ENCODE results near the gene SFSWAP. TPM values are rescaled to one million over a fixed set of nuclear protein-coding genes. Genes with fewer than 3 reads are reported as not detected.

The SFSWAP gene
- total and polyA plus RNA-seq, 2 of the 8 experiments (the other 6 are each of a cell fraction or from before 2014, with no cell fraction given), result 36.5 to 49.5 TPM

DNA sequence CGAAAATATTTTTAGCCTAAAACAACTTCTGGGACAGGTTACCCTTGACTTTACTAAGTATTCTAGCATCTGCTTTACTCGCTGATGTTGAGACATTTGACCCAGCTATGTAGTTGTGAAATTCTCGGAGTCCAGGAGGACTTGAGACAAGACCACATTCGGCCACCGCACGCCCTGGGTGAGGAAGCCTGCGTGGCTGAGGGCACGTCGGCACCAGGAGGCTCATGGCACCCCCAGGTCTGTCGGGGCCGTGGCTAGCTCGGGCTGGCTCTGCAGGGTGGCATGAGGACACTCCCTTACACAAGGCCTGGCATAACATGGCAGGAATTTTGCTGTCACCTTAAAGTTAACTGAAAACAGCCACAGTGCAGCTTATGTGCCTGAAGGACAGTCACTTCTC is 59.2 kb downstream of the SFSWAP start:
- no peak overlapping the region for H3K9ac ChIP-seq (replicated peaks in 1 of 4; ENCODE audit: extremely low read depth in 1 of 4, low read depth in 3 of 4, low read length in 3 of 4)
- H4K20me1 ChIP-seq (replicated peaks in 1 of 2; ENCODE audit: control insufficient read depth in 1 of 2, insufficient read depth in 2 of 2, low read length in 2 of 2), result no peaks in the 10 kb centered on the region
- H3K27me3 ChIP-seq (replicated peaks in 1 of 4; ENCODE audit: control insufficient read depth in 3 of 4, extremely low read depth in 1 of 4, insufficient read depth in 3 of 4, low read length in 3 of 4), result no peaks in the 10 kb centered on the region
- H3K9me3 ChIP-seq (ENCODE audit: insufficient read depth in 2 of 2, low read depth in 1 of 2, low read length in 1 of 2), result no peaks in the 10 kb centered on the region
- no peak overlapping the region for H2AFZ ChIP-seq (ENCODE audit: low read length)
- H3K36me3 ChIP-seq (ENCODE audit: control insufficient read depth in 2 of 4, insufficient read depth in 4 of 4, low read length in 3 of 4), result peaks cover 4 to 29% (median 19%) of the 10 kb centered on the region in 4 experiments; a peak in 7 of 8 replicates
- FAIRE-seq (no peak), DNase-seq (ENCODE audit: low read depth in 1 of 2, low spot score in 2 of 2) (no peak)
- H4K5ac ChIP-seq (ENCODE audit: insufficient read length, low read depth, low read length), result no peak overlapping the region
- no peak overlapping the region for H3K23ac ChIP-seq (ENCODE audit: insufficient read length)
- no peak overlapping the region for H3K4me3 ChIP-seq (ENCODE audit: extremely low read depth in 1 of 4, insufficient read depth in 2 of 4, low read depth in 3 of 4, low read length in 4 of 4)
- CTCF ChIA-PET (ENCODE audit: partially characterized antibody), result interaction anchor here (1.9 kb wide), 1 partner anchor 15 kb away, joined by 6 read pairs; no protein-coding TSS in a partner anchor
- no peak overlapping the region for H3K56ac ChIP-seq (replicated peaks; ENCODE audit: insufficient read length, low read depth, low read length)
- H3K23me2 ChIP-seq (ENCODE audit: low read depth, low read length), result no peaks in the 10 kb centered on the region
- H3K14ac ChIP-seq (ENCODE audit: insufficient read length), result no peak overlapping the region
- H3K79me2 ChIP-seq (ENCODE audit: control insufficient read depth in 1 of 2, insufficient read depth in 2 of 2, low read length in 2 of 2), result no peaks in the 10 kb centered on the region
- no peak overlapping the region for H2BK120ac ChIP-seq (replicated peaks; ENCODE audit: low read depth, low read length)
- H2BK12ac ChIP-seq (ENCODE audit: low read depth, low read length), result no peak overlapping the region
- no peaks in the 10 kb centered on the region for H3K79me1 ChIP-seq (ENCODE audit: low read depth, low read length)
- H2AK5ac ChIP-seq (ENCODE audit: low read depth, low read length), result no peak overlapping the region
- H3K4ac ChIP-seq (replicated peaks; ENCODE audit: insufficient read length, low read depth, low read length), result no peak overlapping the region
- no peak overlapping the region for H2BK15ac ChIP-seq (ENCODE audit: low read length)
- H3K4me1 ChIP-seq (replicated peaks in 1 of 4; ENCODE audit: control insufficient read depth in 3 of 4, insufficient read depth in 4 of 4, low read length in 3 of 4), result peaks cover 7 to 23% (median 15%) of the 10 kb centered on the region in 4 experiments
- TF ChIP-seq RBBP5 (IDR thresholded peaks at IDR 0.05; ENCODE audit: borderline replicate concordance, low read depth, low read length), result no peak
- TF ChIP-seq ATF3 (IDR thresholded peaks at IDR 0.05; ENCODE audit: insufficient read depth, low read depth, low read length), result no peak
- TF ChIP-seq ATF2 (IDR thresholded peaks at IDR 0.05; ENCODE audit: low read length), result no peak
- no peak for TF ChIP-seq FOSL1 (IDR thresholded peaks at IDR 0.05; ENCODE audit: insufficient read depth, low read depth, low read length)
- TF ChIP-seq SIX5 (IDR thresholded peaks at IDR 0.05; ENCODE audit: low read depth, low read length), result no peak
- no peak for TF ChIP-seq BRCA1 (IDR thresholded peaks at IDR 0.05; ENCODE audit: low read depth, low read length)
- H3K18ac ChIP-seq (ENCODE audit: extremely low read depth, low read length), result no peak overlapping the region
- no peak overlapping the region for H3K4me2 ChIP-seq (ENCODE audit: insufficient read depth in 1 of 2, low read depth in 2 of 2, low read length in 2 of 2)
- POLR2A ChIA-PET (ENCODE audit: partially characterized antibody), result no interaction called here
- H4K8ac ChIP-seq (ENCODE audit: extremely low read depth, insufficient read depth, low read length), result no peak overlapping the region
- H2BK20ac ChIP-seq (ENCODE audit: low read length), result no peak overlapping the region
- WGBS, 2 experiments (ENCODE audit: extremely low coverage in 1 of 2, insufficient coverage in 1 of 2, insufficient read length in 1 of 2, insufficient replicate concordance in 2 of 2, low coverage in 1 of 2, low lambda C conversion rate in 2 of 2, missing lambda C conversion rate in 1 of 2), result 96% methylated on average over 12 of the region's 12 CpGs; no CpG with 5 or more reads in 1 of the 2 experiments
- peak overlapping the region; percentile 47 for H4K91ac ChIP-seq (replicated peaks; ENCODE audit: insufficient read length, low read length)
- H3K27ac ChIP-seq (ENCODE audit: low read depth, low read length), result no peak overlapping the region
- no peak overlapping the region for H2BK5ac ChIP-seq (ENCODE audit: low read depth, low read length)
